ENCODE measurements around the gene RFPL1.

Gene RFPL1

DNA sequence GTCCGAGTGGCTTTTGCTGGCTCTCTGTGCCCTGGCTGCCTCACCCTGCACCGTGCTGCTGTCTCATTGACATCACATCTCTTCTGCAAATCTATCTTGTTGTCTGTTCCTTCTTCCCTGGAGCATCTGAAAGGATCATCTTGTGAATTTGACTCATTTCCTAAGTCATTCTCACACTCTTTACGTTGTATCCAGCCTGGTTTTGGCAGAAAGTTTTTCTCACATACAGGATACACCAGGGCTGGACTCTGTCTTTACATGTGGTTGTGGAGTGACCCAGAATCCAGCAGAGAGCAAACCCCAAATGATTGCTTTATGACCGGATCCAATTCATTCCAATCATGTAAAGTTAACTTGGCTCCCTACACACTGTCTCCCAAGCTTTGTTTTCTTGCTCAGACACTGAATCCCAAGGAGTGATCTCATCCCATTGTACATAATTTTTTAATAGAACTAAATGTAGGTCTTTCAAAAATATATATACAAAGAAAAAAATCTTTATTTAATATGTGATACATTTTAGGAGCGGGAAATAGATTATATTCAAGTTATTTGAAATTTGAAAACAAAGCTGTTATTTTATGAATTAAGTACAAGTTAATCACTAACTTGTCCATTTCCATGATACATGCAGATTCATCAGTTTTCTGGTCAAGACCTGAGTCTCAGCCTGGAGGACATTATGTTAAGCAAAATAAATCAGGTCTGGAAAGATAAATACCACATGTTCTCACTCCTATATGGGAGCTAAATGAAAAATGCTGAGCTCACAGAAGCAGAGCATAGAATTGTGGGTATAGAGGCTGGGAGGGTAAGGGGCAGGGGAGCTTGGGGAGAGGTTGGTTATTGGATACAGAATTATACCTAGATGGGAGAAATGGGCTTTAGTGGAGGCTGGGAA lies 2.9 kb upstream of the RFPL1 start:
- no peak overlapping the region for H3K27ac ChIP-seq (replicated peaks)
- no peak overlapping the region for H3K4me3 ChIP-seq (replicated peaks; ENCODE audit: insufficient read depth, low read length)
- no peak for TF ChIP-seq GABPA (IDR thresholded peaks at IDR 0.05; ENCODE audit: low read depth)
- TF ChIP-seq, protein P1, sequence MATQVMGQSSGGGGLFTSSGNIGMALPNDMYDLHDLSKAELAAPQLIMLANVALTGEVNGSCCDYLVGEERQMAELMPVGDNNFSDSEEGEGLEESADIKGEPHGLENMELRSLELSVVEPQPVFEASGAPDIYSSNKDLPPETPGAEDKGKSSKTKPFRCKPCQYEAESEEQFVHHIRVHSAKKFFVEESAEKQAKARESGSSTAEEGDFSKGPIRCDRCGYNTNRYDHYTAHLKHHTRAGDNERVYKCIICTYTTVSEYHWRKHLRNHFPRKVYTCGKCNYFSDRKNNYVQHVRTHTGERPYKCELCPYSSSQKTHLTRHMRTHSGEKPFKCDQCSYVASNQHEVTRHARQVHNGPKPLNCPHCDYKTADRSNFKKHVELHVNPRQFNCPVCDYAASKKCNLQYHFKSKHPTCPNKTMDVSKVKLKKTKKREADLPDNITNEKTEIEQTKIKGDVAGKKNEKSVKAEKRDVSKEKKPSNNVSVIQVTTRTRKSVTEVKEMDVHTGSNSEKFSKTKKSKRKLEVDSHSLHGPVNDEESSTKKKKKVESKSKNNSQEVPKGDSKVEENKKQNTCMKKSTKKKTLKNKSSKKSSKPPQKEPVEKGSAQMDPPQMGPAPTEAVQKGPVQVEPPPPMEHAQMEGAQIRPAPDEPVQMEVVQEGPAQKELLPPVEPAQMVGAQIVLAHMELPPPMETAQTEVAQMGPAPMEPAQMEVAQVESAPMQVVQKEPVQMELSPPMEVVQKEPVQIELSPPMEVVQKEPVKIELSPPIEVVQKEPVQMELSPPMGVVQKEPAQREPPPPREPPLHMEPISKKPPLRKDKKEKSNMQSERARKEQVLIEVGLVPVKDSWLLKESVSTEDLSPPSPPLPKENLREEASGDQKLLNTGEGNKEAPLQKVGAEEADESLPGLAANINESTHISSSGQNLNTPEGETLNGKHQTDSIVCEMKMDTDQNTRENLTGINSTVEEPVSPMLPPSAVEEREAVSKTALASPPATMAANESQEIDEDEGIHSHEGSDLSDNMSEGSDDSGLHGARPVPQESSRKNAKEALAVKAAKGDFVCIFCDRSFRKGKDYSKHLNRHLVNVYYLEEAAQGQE (IDR thresholded peaks at IDR 0.05; ENCODE audit: insufficient replicate concordance, low read depth) = no peak
- no peak for TF ChIP-seq POLR2AphosphoS5 (IDR thresholded peaks at IDR 0.05; ENCODE audit: low read depth)
- TF ChIP-seq SPI1 (IDR thresholded peaks at IDR 0.05; ENCODE audit: borderline replicate concordance, low read depth) = no peak
- no peak for TF ChIP-seq CTCF (IDR thresholded peaks at IDR 0.05; ENCODE audit: insufficient read depth, low read length)
- H3K27me3 ChIP-seq (ENCODE audit: insufficient read depth, poor library complexity, severe bottlenecking) = peaks cover 2% of the 10 kb centered on the region
- DNase-seq (ENCODE audit: low read depth in 1 of 2, low spot score in 1 of 2) = no peak

DNA sequence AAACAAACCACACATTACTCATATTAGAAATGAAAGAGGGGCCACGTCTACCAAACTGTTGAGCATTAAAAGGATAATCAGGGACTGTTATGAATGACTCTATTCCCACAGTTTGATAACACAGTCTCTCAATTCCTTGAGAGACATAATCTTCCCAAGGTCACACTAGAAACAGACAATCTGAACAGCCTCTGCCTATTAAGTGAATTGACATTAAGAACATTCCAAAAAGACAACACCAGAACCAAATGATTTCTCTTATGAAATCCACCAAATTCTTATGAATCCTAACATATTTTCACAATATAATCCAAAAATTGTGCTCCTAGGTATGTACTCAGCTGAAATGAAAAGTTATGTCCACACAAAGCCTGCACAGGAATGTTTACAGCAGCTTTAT lies 4.6 kb downstream of the RFPL1 start:
- H3K27ac ChIP-seq (replicated peaks) = no peak overlapping the region
- no peak overlapping the region for H3K4me3 ChIP-seq (replicated peaks; ENCODE audit: insufficient read depth, low read length)
- peaks cover 3% of the 10 kb centered on the region for H3K27me3 ChIP-seq (ENCODE audit: insufficient read depth, poor library complexity, severe bottlenecking)
- no peak for DNase-seq (ENCODE audit: low read depth in 1 of 2, low spot score in 1 of 2)
- no peak for TF ChIP-seq GABPA (IDR thresholded peaks at IDR 0.05; ENCODE audit: low read depth)
- TF ChIP-seq SPI1 (IDR thresholded peaks at IDR 0.05; ENCODE audit: borderline replicate concordance, low read depth) = no peak
- TF ChIP-seq, protein P1 (IDR thresholded peaks at IDR 0.05; ENCODE audit: insufficient replicate concordance, low read depth) = no peak
- no peak for TF ChIP-seq POLR2AphosphoS5 (IDR thresholded peaks at IDR 0.05; ENCODE audit: low read depth)

DNA sequence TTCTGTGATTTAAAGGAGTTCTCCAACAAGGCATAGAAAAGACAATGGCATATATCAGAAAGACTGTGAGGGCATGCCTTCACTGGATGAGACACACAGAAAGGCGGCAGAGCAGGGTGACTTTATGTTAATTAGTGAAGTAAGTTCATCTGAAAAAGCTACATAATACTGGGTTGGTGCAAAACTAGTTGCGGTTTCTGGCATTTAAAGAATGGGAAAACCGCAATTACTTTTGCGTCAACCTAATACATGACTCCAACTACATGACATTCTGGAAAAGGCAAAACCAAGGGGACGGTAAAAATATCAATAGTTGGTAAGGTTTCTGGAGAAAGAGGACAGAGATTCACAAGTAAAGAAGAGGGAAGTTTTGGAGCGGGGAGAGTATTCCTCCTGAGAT lies 5.1 kb downstream of the RFPL1 start:
- H3K4me3 ChIP-seq (replicated peaks; ENCODE audit: insufficient read depth, low read length) = no peak overlapping the region
- TF ChIP-seq CTCF (IDR thresholded peaks at IDR 0.05; ENCODE audit: insufficient read depth, low read length) (no peak), SPI1 (IDR thresholded peaks at IDR 0.05; ENCODE audit: borderline replicate concordance, low read depth) (no peak), GABPA (IDR thresholded peaks at IDR 0.05; ENCODE audit: low read depth) (no peak), POLR2AphosphoS5 (IDR thresholded peaks at IDR 0.05; ENCODE audit: low read depth) (no peak)
- TF ChIP-seq, protein P1 (IDR thresholded peaks at IDR 0.05; ENCODE audit: insufficient replicate concordance, low read depth) = no peak

More for the DNA sequence above, 5.1 kb downstream of the RFPL1 start:
- DNase-seq (ENCODE audit: low read depth in 1 of 2, low spot score in 1 of 2) = no peak
- Histone ChIP-seq H3K27ac (replicated peaks) (no peak overlapping the region), H3K27me3 (ENCODE audit: insufficient read depth, poor library complexity, severe bottlenecking) (peaks cover 3% of the 10 kb centered on the region)

Data from HL-60 (cell line).